Measurements from ENCODE around the gene DHRS2. TPM values are rescaled to one million over a fixed set of nuclear protein-coding genes. Genes with fewer than 3 reads are reported as not detected.
"Not testable (repeated sequence)": the region's sequence is repeated elsewhere in the genome, so short reads cannot be mapped to it uniquely, and the experiment has no call there.

Gene DHRS2
- polyA plus RNA-seq, 1 of the 3 experiments (the other 2 are of a cell fraction) = 1.2 TPM

DNA sequence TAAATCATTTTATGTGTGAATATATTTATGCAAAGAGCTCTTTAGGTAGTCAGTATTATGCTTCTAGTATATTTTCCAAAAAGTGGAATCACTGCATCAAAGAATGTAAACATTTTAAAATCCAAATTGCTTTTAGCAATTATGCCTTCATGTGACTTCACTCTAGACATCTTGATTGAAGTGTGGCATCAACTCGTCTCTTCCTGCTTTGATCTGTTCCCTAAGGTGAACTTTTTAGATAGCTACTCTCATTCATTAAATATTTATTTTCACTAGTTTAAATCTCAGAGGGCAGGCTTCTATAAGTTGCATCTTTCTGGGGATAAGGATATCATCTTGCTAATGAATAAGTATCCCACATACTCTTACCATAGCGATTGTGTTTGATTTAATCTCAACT is 39.2 kb downstream of the DHRS2 start (continued):
- no peak for TF ChIP-seq SIN3A (IDR thresholded peaks at IDR 0.05; ENCODE audit: borderline replicate concordance, low read depth, low read length)

DNA sequence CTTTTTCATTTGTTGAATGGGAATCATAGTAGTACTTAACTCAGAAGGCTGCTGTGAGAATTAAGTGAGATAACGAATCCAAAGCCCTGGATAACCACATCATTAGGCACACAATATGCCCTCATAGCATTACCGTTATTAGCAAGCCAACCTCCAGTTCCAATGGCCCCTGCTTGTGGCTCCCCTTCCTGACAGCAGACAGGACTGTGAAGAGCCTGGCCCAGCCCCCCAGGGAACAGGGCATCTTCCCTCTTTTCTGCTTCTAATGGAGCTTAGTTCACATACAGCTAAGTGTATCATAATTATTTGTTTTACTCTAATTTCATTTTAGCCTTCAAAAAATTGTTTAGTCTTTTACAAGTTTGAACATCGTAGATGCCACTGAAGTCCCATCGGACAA is 39.7 kb downstream of the DHRS2 start:
- H3F3A ChIP-seq (replicated peaks; ENCODE audit: insufficient read depth) = no peaks in the 10 kb centered on the region
- TF ChIP-seq MEF2A (IDR thresholded peaks at IDR 0.05; ENCODE audit: borderline replicate concordance, low read depth) (no peak), FOSL2 (IDR thresholded peaks at IDR 0.05; ENCODE audit: borderline replicate concordance, low read depth) (no peak), GATA2 (CRISPR knock-in tag; IDR thresholded peaks at IDR 0.05) (no peak), YY1 (IDR thresholded peaks at IDR 0.05; ENCODE audit: low read depth) (no peak), EP300 (IDR thresholded peaks at IDR 0.05; ENCODE audit: borderline replicate concordance in 1 of 2, low read depth in 1 of 2, low read length in 1 of 2) (no peak)
- no peaks in the 10 kb centered on the region for H3K36me3 ChIP-seq (replicated peaks in 1 of 2; ENCODE audit: control insufficient read depth in 1 of 2, insufficient read depth in 2 of 2, low read length in 1 of 2)
- no peaks in the 10 kb centered on the region for H4K20me1 ChIP-seq (ENCODE audit: insufficient read depth)
- ChIA-PET POLR2A (no interaction called here), CTCF (interaction anchor here (0.6 to 1.2 kb wide), 3 partner anchors 10 to 44 kb away, joined by 4 to 5 read pairs (median 5); no protein-coding TSS in a partner anchor)
- no peaks in the 10 kb centered on the region; the same call in 1 of the 2 replicates for H3K27me3 ChIP-seq (ENCODE audit: insufficient read depth)
- H3K79me2 ChIP-seq (ENCODE audit: insufficient read depth) = no peaks in the 10 kb centered on the region
- 22% methylated on average over 4 of the region's 4 CpGs for WGBS (ENCODE audit: low lambda C conversion rate)
- no peak overlapping the region for H2AFZ ChIP-seq (ENCODE audit: low read depth)
- no peak overlapping the region for H3K4me2 ChIP-seq
- H3K9me2 ChIP-seq = no peaks in the 10 kb centered on the region
- no peak overlapping the region for H3K27ac ChIP-seq (ENCODE audit: low read depth in 2 of 2, low read length in 1 of 2)
- no peak overlapping the region for H3K9ac ChIP-seq
- H3K9me3 ChIP-seq = no peaks in the 10 kb centered on the region
- no peak for DNase-seq
- no peaks in the 10 kb centered on the region for H3K4me1 ChIP-seq (ENCODE audit: control insufficient read depth in 1 of 2, insufficient read depth in 2 of 2, low read depth in 1 of 2, low read length in 1 of 2)
- no peak overlapping the region for H3K4me3 ChIP-seq (ENCODE audit: low read depth in 2 of 2, low read length in 1 of 2)

DNA sequence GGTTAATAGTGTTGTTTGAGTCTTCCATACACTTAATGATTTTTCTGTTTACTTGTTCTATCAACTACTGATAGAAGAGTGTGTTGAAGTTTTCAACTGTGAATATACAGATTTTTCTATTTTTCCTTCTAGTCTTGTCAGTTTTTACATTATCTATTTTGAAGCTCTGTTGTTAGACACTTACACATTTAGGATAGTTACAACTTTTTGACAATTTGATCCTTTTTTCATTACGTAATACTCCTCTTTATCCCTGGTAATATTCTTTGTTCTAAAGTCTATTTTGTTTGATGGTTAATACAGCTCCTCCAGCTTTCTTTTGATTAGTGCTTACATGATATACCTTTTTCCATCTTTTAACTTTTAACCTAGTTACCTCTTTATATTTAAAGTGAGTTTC is 45.2 kb downstream of the DHRS2 start:
- 16% methylated on average over 1 of the region's 1 CpG for WGBS (ENCODE audit: low lambda C conversion rate)
- POLR2A ChIA-PET = no interaction called here
- no peak for DNase-seq

DNA sequence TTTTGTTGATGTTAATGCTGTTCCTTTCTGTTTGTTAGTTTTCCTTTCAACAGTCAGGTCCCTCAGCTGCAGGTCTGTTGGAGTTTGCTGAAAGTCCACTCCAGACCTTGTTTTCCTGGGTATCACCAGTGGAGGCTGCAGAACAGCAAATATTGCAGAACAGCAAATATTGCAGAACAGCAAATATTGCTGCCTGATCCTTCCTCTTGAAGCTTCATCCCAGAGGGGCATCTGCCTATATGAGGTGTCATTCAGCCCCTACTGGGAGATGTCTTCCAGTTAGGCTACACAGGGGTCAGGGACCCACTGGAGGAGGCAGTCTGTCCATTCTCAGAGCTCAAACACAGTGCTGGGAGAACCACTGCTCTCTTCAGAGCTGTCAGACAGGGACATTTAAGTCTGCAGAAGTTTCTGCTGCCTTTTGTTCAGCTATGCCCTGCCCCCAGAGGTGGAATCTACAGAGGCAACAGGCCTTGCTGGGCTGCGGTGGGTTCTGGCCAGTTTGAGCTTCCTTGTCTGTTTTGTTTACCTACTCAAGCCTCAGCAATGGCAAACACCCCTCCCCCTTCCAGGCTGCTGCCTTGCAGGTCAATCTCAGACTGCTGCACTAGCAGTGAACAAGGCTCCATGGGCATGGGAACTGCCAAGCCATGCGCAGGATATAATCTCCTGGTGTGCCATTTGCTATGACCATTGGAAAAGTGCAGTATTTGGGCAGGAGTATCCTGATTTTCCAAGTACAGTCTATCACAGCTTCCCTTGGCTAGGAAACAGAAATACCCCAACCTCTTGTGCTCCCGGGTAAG is 53.7 kb downstream of the DHRS2 start:
- H3K9me2 ChIP-seq; H3K9me3 ChIP-seq; DNase-seq; POLR2A ChIA-PET; H3K4me2 ChIP-seq; H3K27me3 ChIP-seq (ENCODE audit: insufficient read depth); H3K4me3 ChIP-seq (ENCODE audit: low read depth in 2 of 2, low read length in 1 of 2); H3K4me1 ChIP-seq (ENCODE audit: control insufficient read depth in 1 of 2, insufficient read depth in 2 of 2, low read depth in 1 of 2, low read length in 1 of 2); H3K27ac ChIP-seq (ENCODE audit: low read depth in 2 of 2, low read length in 1 of 2); H3K9ac ChIP-seq; H3K36me3 ChIP-seq (replicated peaks in 1 of 2; ENCODE audit: control insufficient read depth in 1 of 2, insufficient read depth in 2 of 2, low read length in 1 of 2); H3K79me2 ChIP-seq (ENCODE audit: insufficient read depth); H2AFZ ChIP-seq (ENCODE audit: low read depth); H3F3A ChIP-seq (replicated peaks; ENCODE audit: insufficient read depth); H4K20me1 ChIP-seq (ENCODE audit: insufficient read depth): not testable (repeated sequence)
- 6% methylated on average over 2 of the region's 3 CpGs for WGBS (ENCODE audit: low lambda C conversion rate)
- CTCF ChIA-PET = interaction anchor here (1.1 kb wide), 1 partner anchor 220 kb away, joined by 3 read pairs; no protein-coding TSS in a partner anchor

More for the DNA sequence above, 45.2 kb downstream of the DHRS2 start:
- Histone ChIP-seq H3K36me3 (replicated peaks in 1 of 2; ENCODE audit: control insufficient read depth in 1 of 2, insufficient read depth in 2 of 2, low read length in 1 of 2) (no peaks in the 10 kb centered on the region), H3K27me3 (ENCODE audit: insufficient read depth) (peaks cover 5% of the 10 kb centered on the region; the same call in 1 of the 2 replicates), H3K9me3 (no peaks in the 10 kb centered on the region), H2AFZ (ENCODE audit: low read depth) (no peak overlapping the region), H3K27ac (ENCODE audit: low read depth in 2 of 2, low read length in 1 of 2) (no peak overlapping the region), H4K20me1 (ENCODE audit: insufficient read depth) (no peaks in the 10 kb centered on the region), H3K4me3 (ENCODE audit: low read depth in 2 of 2, low read length in 1 of 2) (no peak overlapping the region), H3K9me2 (no peaks in the 10 kb centered on the region), H3K4me1 (ENCODE audit: control insufficient read depth in 1 of 2, insufficient read depth in 2 of 2, low read depth in 1 of 2, low read length in 1 of 2) (no peaks in the 10 kb centered on the region), H3K4me2 (no peak overlapping the region), H3K79me2 (ENCODE audit: insufficient read depth) (no peaks in the 10 kb centered on the region), H3K9ac (no peak overlapping the region), H3F3A (replicated peaks; ENCODE audit: insufficient read depth) (no peaks in the 10 kb centered on the region)
- CTCF ChIA-PET = interaction anchor here (0.6 to 1.5 kb wide), 2 partner anchors 15 to 50 kb away, joined by 3 to 4 read pairs (median 3); no protein-coding TSS in a partner anchor
- no peak for TF ChIP-seq ELF1 (IDR thresholded peaks at IDR 0.05)
- TF ChIP-seq, protein P1, sequence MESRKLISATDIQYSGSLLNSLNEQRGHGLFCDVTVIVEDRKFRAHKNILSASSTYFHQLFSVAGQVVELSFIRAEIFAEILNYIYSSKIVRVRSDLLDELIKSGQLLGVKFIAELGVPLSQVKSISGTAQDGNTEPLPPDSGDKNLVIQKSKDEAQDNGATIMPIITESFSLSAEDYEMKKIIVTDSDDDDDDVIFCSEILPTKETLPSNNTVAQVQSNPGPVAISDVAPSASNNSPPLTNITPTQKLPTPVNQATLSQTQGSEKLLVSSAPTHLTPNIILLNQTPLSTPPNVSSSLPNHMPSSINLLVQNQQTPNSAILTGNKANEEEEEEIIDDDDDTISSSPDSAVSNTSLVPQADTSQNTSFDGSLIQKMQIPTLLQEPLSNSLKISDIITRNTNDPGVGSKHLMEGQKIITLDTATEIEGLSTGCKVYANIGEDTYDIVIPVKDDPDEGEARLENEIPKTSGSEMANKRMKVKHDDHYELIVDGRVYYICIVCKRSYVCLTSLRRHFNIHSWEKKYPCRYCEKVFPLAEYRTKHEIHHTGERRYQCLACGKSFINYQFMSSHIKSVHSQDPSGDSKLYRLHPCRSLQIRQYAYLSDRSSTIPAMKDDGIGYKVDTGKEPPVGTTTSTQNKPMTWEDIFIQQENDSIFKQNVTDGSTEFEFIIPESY (IDR thresholded peaks at IDR 0.05; ENCODE audit: borderline replicate concordance, low read depth) = no peak
- TF ChIP-seq GATA2 (CRISPR knock-in tag; IDR thresholded peaks at IDR 0.05) = no peak
- TF ChIP-seq RAD21 (IDR thresholded peaks at IDR 0.05; ENCODE audit: low read length) = no peak
- no peak for TF ChIP-seq MXI1 (IDR thresholded peaks at IDR 0.05; ENCODE audit: low read depth, low read length)
- no peak for TF ChIP-seq NFIC (IDR thresholded peaks at IDR 0.05; ENCODE audit: borderline replicate concordance)
- no peak for TF ChIP-seq RXRA (IDR thresholded peaks at IDR 0.05; ENCODE audit: borderline replicate concordance, low read depth)
- TF ChIP-seq SMC3 (IDR thresholded peaks at IDR 0.05; ENCODE audit: low read depth, low read length) = no peak

Measured in SK-N-SH (cell line).